Mucosa of stomach (tissue), 1 donor: ENCODE measurements around the gene LRRC31.

Experiments used
- H3K27me3 ChIP-seq: one replicate; pipeline ENCODE4 v1.7.0; 2013; ENCODE audit warnings: mild to moderate bottlenecking, low read length; ENCODE audit not compliant: control insufficient read depth, insufficient read depth
- H3K36me3 ChIP-seq: one replicate; pipeline ENCODE4 v1.7.0; 2013; ENCODE audit warnings: low read length; ENCODE audit not compliant: control insufficient read depth, insufficient read depth
- H3K4me1 ChIP-seq: one replicate; pipeline ENCODE4 v1.7.0; 2013; ENCODE audit warnings: mild to moderate bottlenecking, low read length; ENCODE audit not compliant: control insufficient read depth, insufficient read depth
- H3K4me3 ChIP-seq: one replicate; pipeline ENCODE4 v1.7.0; 2013; ENCODE audit warnings: low read length
- H3K9ac ChIP-seq: one replicate; pipeline ENCODE4 v1.7.0; 2013; ENCODE audit warnings: mild to moderate bottlenecking, low read length, moderate library complexity
- H3K9me3 ChIP-seq: one replicate; pipeline ENCODE4 v1.7.0; 2013; ENCODE audit warnings: mild to moderate bottlenecking, low read length, moderate library complexity; ENCODE audit not compliant: control insufficient read depth
- donor health status: Pancreatic carcinoma.

The LRRC31 gene

GRCh38 chr3:169827712-169828111 is 42.0 kb downstream of the LRRC31 start:
- H3K36me3 ChIP-seq = no peaks in the 10 kb centered on the region
- no peaks in the 10 kb centered on the region for H3K27me3 ChIP-seq
- H3K4me1 ChIP-seq = no peaks in the 10 kb centered on the region
- H3K9ac ChIP-seq = no peak overlapping the region
- no peaks in the 10 kb centered on the region for H3K9me3 ChIP-seq
- H3K4me3 ChIP-seq = no peak overlapping the region

- H3K9me3 ChIP-seq = no peaks in the 10 kb centered on the region
- no peak overlapping the region for H3K9ac ChIP-seq
- no peak overlapping the region for H3K4me3 ChIP-seq
- H3K27me3 ChIP-seq = no peaks in the 10 kb centered on the region
- no peaks in the 10 kb centered on the region for H3K4me1 ChIP-seq
- no peaks in the 10 kb centered on the region for H3K36me3 ChIP-seq
Observed at GRCh38 chr3:169825316-169825715, 44.4 kb downstream of the LRRC31 start.

GRCh38 chr3:169822983-169823382 is 46.8 kb downstream of the LRRC31 start:
- no peaks in the 10 kb centered on the region for H3K27me3 ChIP-seq
- H3K36me3 ChIP-seq = no peaks in the 10 kb centered on the region
- no peak overlapping the region for H3K4me3 ChIP-seq
- no peaks in the 10 kb centered on the region for H3K9me3 ChIP-seq
- no peak overlapping the region for H3K9ac ChIP-seq
- H3K4me1 ChIP-seq = no peaks in the 10 kb centered on the region

GRCh38 chr3:169822540-169822939 is 47.2 kb downstream of the LRRC31 start:
- Histone ChIP-seq H3K9me3 (no peaks in the 10 kb centered on the region), H3K36me3 (no peaks in the 10 kb centered on the region), H3K4me1 (no peaks in the 10 kb centered on the region), H3K4me3 (no peak overlapping the region), H3K27me3 (no peaks in the 10 kb centered on the region), H3K9ac (no peak overlapping the region)

- H3K4me1 ChIP-seq = no peaks in the 10 kb centered on the region
- H3K9ac ChIP-seq = no peak overlapping the region
- H3K9me3 ChIP-seq = no peaks in the 10 kb centered on the region
- no peaks in the 10 kb centered on the region for H3K36me3 ChIP-seq
- H3K4me3 ChIP-seq = no peak overlapping the region
- no peaks in the 10 kb centered on the region for H3K27me3 ChIP-seq
Observed at GRCh38 chr3:169822091-169822490, 47.6 kb downstream of the LRRC31 start.

GRCh38 chr3:169818316-169818715 is 51.4 kb downstream of the LRRC31 start:
- H3K4me1 ChIP-seq = peaks cover 4% of the 10 kb centered on the region
- H3K27me3 ChIP-seq = no peaks in the 10 kb centered on the region
- no peak overlapping the region for H3K4me3 ChIP-seq
- no peaks in the 10 kb centered on the region for H3K36me3 ChIP-seq
- H3K9me3 ChIP-seq = no peaks in the 10 kb centered on the region
- no peak overlapping the region for H3K9ac ChIP-seq

GRCh38 chr3:169815590-169816150 is 54.1 kb downstream of the LRRC31 start:
- no peaks in the 10 kb centered on the region for H3K9me3 ChIP-seq
- H3K9ac ChIP-seq = no peak overlapping the region
- H3K27me3 ChIP-seq = no peaks in the 10 kb centered on the region
- no peaks in the 10 kb centered on the region for H3K36me3 ChIP-seq
- H3K4me3 ChIP-seq = no peak overlapping the region
- H3K4me1 ChIP-seq = peaks cover 18% of the 10 kb centered on the region

- Histone ChIP-seq H3K36me3 (no peaks in the 10 kb centered on the region), H3K27me3 (no peaks in the 10 kb centered on the region), H3K4me3 (no peak overlapping the region), H3K9ac (peak overlapping the region; percentile 52), H3K4me1 (peaks cover 18% of the 10 kb centered on the region), H3K9me3 (no peaks in the 10 kb centered on the region)
Observed at GRCh38 chr3:169813757-169814517, 55.8 kb downstream of the LRRC31 start.

- Histone ChIP-seq H3K4me3 (no peak overlapping the region), H3K9me3 (no peaks in the 10 kb centered on the region), H3K27me3 (no peaks in the 10 kb centered on the region), H3K36me3 (no peaks in the 10 kb centered on the region), H3K4me1 (peaks cover 18% of the 10 kb centered on the region), H3K9ac (peak overlapping the region; percentile 52)
Observed at GRCh38 chr3:169813278-169813677, 56.5 kb downstream of the LRRC31 start.

GRCh38 chr3:169812332-169813235 is 57.2 kb downstream of the LRRC31 start, which contains the start of the genes LRRC34 and LRRIQ4:
Gene LRRC34, minus strand, starts transcription at chr3:169812904. Its CDS starts 356 bp downstream, at chr3:169812548.
Gene LRRIQ4, plus strand, starts transcription at chr3:169812870. Its CDS starts 9,052 bp downstream, at chr3:169821922.
- peak within 1 kb of the TSS; percentile 52 for H3K9ac ChIP-seq

GRCh38 chr3:169811631-169812331 is 58.0 kb downstream of the LRRC31 start:
- peak overlapping the region; percentile 73 for H3K4me3 ChIP-seq
- peak overlapping the region; percentile 52 for H3K9ac ChIP-seq
- no peaks in the 10 kb centered on the region for H3K36me3 ChIP-seq
- no peaks in the 10 kb centered on the region for H3K27me3 ChIP-seq
- peaks cover 18% of the 10 kb centered on the region for H3K4me1 ChIP-seq
- H3K9me3 ChIP-seq = no peaks in the 10 kb centered on the region

More at GRCh38 chr3:169812332-169813235, 57.2 kb downstream of the LRRC31 start, which contains the start of the genes LRRC34 and LRRIQ4:
- H3K4me3 ChIP-seq = peak within 1 kb of the TSS; percentile 73
- H3K36me3 ChIP-seq = no peaks in the 10 kb centered on the region
- peaks cover 18% of the 10 kb centered on the region for H3K4me1 ChIP-seq
- H3K27me3 ChIP-seq = no peaks in the 10 kb centered on the region
- H3K9me3 ChIP-seq = no peaks in the 10 kb centered on the region
